ENCODE measurements around the gene DNAH14. TPM values are rescaled to one million over a fixed set of nuclear protein-coding genes. Genes with fewer than 3 reads are reported as not detected.

DNAH14 gene
- total and polyA plus RNA-seq, 9 of the 15 experiments (the other 6 are each of a cell fraction or from before 2014, with no cell fraction given), result 58.4 to 142 (median 98.4) TPM

DNA sequence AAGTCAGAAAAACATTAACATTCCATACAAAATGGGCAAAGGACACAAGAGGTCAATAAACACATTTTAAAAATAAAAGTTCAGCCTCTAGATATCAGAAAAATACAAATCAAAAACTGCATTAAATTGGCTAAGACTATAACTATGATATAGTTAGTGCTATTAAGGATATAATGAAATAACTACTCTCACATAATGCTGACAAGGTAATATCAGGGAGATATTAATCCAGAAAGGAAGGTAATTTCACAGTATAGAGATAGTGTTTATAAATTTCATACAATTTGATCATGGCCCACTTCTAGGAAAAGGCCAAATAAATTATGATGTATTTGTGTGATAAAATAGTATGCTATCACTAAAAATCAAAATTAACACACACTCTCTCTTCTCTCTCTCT, 436.5 kb downstream of the DNAH14 start:
- H3K79me2 ChIP-seq (ENCODE audit: control insufficient read depth, insufficient read depth, low read length), result no peaks in the 10 kb centered on the region
- in situ Hi-C loops (cut with MboI) (no loop called here), intact Hi-C loops (cut with micrococcal nuclease) (no loop called here)
- no peak overlapping the region for H2AFZ ChIP-seq (ENCODE audit: low read depth, low read length)
- peaks cover 10% of the 10 kb centered on the region in 2 experiments; a peak in 4 of 5 replicates for H3K27me3 ChIP-seq (ENCODE audit: control insufficient read depth in 2 of 2, insufficient read depth in 2 of 2, low read length in 2 of 2)
- ChIA-PET POLR2A (no interaction called here), CTCF (ENCODE audit: low intra/inter-chr PET ratio) (no interaction called here)
- FAIRE-seq (no peak), ATAC-seq (no peak), DNase-seq (ENCODE audit: extremely low read depth in 1 of 4, low spot score in 3 of 4) (no peak)
- H3K9me3 ChIP-seq (replicated peaks; ENCODE audit: control insufficient read depth, insufficient read depth, low read depth, low read length), result no peaks in the 10 kb centered on the region
- TF ChIP-seq ZNF696 (CRISPR knock-in tag; conservative IDR thresholded peaks at IDR 0.05) (no peak), EGR1 (conservative IDR thresholded peaks at IDR 0.05) (no peak), MAFK (IDR thresholded peaks at IDR 0.05; ENCODE audit: low read length) (peak; percentile 35; the same call in 1 of the 2 replicates), C11orf30 (IDR thresholded peaks at IDR 0.05; ENCODE audit: low read depth) (peak; percentile 57), ZNF134 (CRISPR knock-in tag; conservative IDR thresholded peaks at IDR 0.05) (no peak), MAFG (tag; conservative IDR thresholded peaks at IDR 0.05) (peak; percentile 42), ZNF316 (IDR thresholded peaks at IDR 0.05) (peak; percentile 88)
- no peak overlapping the region for H3K4me3 ChIP-seq
- H3K9me1 ChIP-seq (ENCODE audit: control insufficient read depth, insufficient read depth, low read length), result no peaks in the 10 kb centered on the region
- H3K4me1 ChIP-seq (replicated peaks in 1 of 2; ENCODE audit: control insufficient read depth in 2 of 2, insufficient read depth in 2 of 2, low read length in 2 of 2), result no peaks in the 10 kb centered on the region
- H3K27ac ChIP-seq (ENCODE audit: extremely low read depth, low read depth, low read length), result no peak overlapping the region
- H3K9ac ChIP-seq (ENCODE audit: insufficient read depth in 1 of 2, low read depth in 2 of 2, low read length in 2 of 2), result no peak overlapping the region
- no peaks in the 10 kb centered on the region for H4K20me1 ChIP-seq (replicated peaks; ENCODE audit: control insufficient read depth, insufficient read depth, low read length)
- no peaks in the 10 kb centered on the region for H3K36me3 ChIP-seq (ENCODE audit: control insufficient read depth, insufficient read depth, low read length)
- no peak overlapping the region for H3K4me2 ChIP-seq (ENCODE audit: insufficient read depth, low read length)
- BruUV-seq (replicated peaks), result no TSS peak

GRCh38 chr1:225366552-225366951, 437.1 kb downstream of the DNAH14 start:
- ATAC-seq (peak; percentile 53; the same call in 2 of the 3 replicates), FAIRE-seq (no peak), DNase-seq (ENCODE audit: extremely low read depth in 1 of 4, low spot score in 3 of 4) (no peak)
- Histone ChIP-seq H2AFZ (ENCODE audit: low read depth, low read length) (no peak overlapping the region), H3K27ac (ENCODE audit: extremely low read depth, low read depth, low read length) (no peak overlapping the region), H3K27me3 (ENCODE audit: control insufficient read depth in 2 of 2, insufficient read depth in 2 of 2, low read length in 2 of 2) (peaks cover 10% of the 10 kb centered on the region in 2 experiments; a peak in 4 of 5 replicates), H3K4me2 (ENCODE audit: insufficient read depth, low read length) (no peak overlapping the region), H3K9ac (ENCODE audit: insufficient read depth in 1 of 2, low read depth in 2 of 2, low read length in 2 of 2) (no peak overlapping the region), H3K79me2 (ENCODE audit: control insufficient read depth, insufficient read depth, low read length) (no peaks in the 10 kb centered on the region), H3K9me1 (ENCODE audit: control insufficient read depth, insufficient read depth, low read length) (no peaks in the 10 kb centered on the region), H3K9me3 (replicated peaks; ENCODE audit: control insufficient read depth, insufficient read depth, low read depth, low read length) (no peaks in the 10 kb centered on the region), H4K20me1 (replicated peaks; ENCODE audit: control insufficient read depth, insufficient read depth, low read length) (no peaks in the 10 kb centered on the region), H3K4me3 (no peak overlapping the region), H3K36me3 (ENCODE audit: control insufficient read depth, insufficient read depth, low read length) (no peaks in the 10 kb centered on the region), H3K4me1 (replicated peaks in 1 of 2; ENCODE audit: control insufficient read depth in 2 of 2, insufficient read depth in 2 of 2, low read length in 2 of 2) (no peaks in the 10 kb centered on the region)
- ChIA-PET CTCF (ENCODE audit: low intra/inter-chr PET ratio) (no interaction called here), POLR2A (no interaction called here)
- WGBS (ENCODE audit: insufficient coverage, low coverage, missing lambda C conversion rate), result 0% methylated on average over 1 of the region's 1 CpG
- intact Hi-C loops (cut with micrococcal nuclease) (no loop called here), in situ Hi-C loops (cut with MboI) (no loop called here)
- no TSS peak for BruUV-seq (replicated peaks)
- no peak for TF ChIP-seq RAD21 (CRISPR knock-in tag; conservative IDR thresholded peaks at IDR 0.05 in 1 of 2, IDR thresholded peaks at IDR 0.05 in 1 of 2)
- no peak for TF ChIP-seq CC2D1A (IDR thresholded peaks at IDR 0.05)
- no peak for TF ChIP-seq ZNF717 (CRISPR knock-in tag; IDR thresholded peaks at IDR 0.05)
- TF ChIP-seq TAF7 (tag; IDR thresholded peaks at IDR 0.05), result no peak
- TF ChIP-seq NR3C1 (CRISPR knock-in tag; IDR thresholded peaks at IDR 0.05), result no peak
- TF ChIP-seq, protein P1, sequence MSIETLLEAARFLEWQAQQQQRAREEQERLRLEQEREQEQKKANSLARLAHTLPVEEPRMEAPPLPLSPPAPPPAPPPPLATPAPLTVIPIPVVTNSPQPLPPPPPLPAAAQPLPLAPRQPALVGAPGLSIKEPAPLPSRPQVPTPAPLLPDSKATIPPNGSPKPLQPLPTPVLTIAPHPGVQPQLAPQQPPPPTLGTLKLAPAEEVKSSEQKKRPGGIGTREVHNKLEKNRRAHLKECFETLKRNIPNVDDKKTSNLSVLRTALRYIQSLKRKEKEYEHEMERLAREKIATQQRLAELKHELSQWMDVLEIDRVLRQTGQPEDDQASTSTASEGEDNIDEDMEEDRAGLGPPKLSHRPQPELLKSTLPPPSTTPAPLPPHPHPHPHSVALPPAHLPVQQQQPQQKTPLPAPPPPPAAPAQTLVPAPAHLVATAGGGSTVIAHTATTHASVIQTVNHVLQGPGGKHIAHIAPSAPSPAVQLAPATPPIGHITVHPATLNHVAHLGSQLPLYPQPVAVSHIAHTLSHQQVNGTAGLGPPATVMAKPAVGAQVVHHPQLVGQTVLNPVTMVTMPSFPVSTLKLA (conservative IDR thresholded peaks at IDR 0.05), result no peak
- no peak for TF ChIP-seq NR2C1 (IDR thresholded peaks at IDR 0.05)
- no peak for TF ChIP-seq NR2C1 (tag; IDR thresholded peaks at IDR 0.05)

All from K562 (cell line).